HepG2 (cell line): Measurements from ENCODE around the gene NAV1. TPM values are rescaled to one million over a fixed set of nuclear protein-coding genes. Genes with fewer than 3 reads are reported as not detected.

Source experiments
- ATAC-seq: fragments of 200-7000 bp; cut with Tn5 transposase; 3 replicates; pipeline ENCODE4 v1.9.1; 2020; ENCODE audit warnings: mild to moderate bottlenecking, moderate library complexity
- BruUV-seq: library from RNA; stranded (reverse); fragments of 400-500 nt; replicated peaks from 2 replicates; lab custom pipeline; 2021; lab: Mats Ljungman, UMichigan
- CTCF ChIA-PET: fragments of 300-600 bp; formaldehyde crosslinking; extraction: SDS; loops from one replicate; lab custom pipeline; 2021; ENCODE audit warnings: low total read pairs, inconsistent platforms, low intra/inter-chr PET ratio; lab: Yijun Ruan, JAX
- POLR2A ChIA-PET: fragments of 350-600 bp; sonication (Branson Sonifier 250); formaldehyde crosslinking; loops from one replicate; lab custom pipeline; 2020; ENCODE audit warnings: antibody characterized with exemption, inconsistent platforms; lab: Yijun Ruan, JAX
- DNase-seq: peaks from one replicate; pipeline ENCODE4 v3.0.0-alpha.2; 2015; ENCODE audit warnings: low spot score
- FAIRE-seq: peaks from 3 replicates; lab custom pipeline; 2011; peaks lifted over from hg19 to GRCh38; lab: Jason Lieb, UNC
- H2AFZ ChIP-seq: one replicate; pipeline ENCODE4 v1.6.1; 2011; ENCODE audit warnings: low read length, inconsistent platforms
- H3K27ac ChIP-seq: fragments of 300-600 bp; 3 replicates; pipeline ENCODE4 v1.8.0; 2011; ENCODE audit warnings: mixed run types, mild to moderate bottlenecking, mixed read lengths, low read length, inconsistent platforms; ENCODE audit not compliant: insufficient read depth; ENCODE audit errors: extremely low read length
- H3K27me3 ChIP-seq, 2 experiments: fragments of 200-600 bp in 1 of 2; 2 replicates in 1 of 2; 3 replicates in 1 of 2; pipeline versions ENCODE4 v1.6.0 to v1.8.0; 2011; ENCODE audit warnings: low read length in 2 of 2, mild to moderate bottlenecking in 2 of 2, moderate library complexity in 2 of 2, inconsistent platforms in 1 of 2; ENCODE audit not compliant: insufficient read depth in 2 of 2, control insufficient read depth in 1 of 2
- H3K36me3 ChIP-seq, 2 experiments: fragments of 200-600 bp in 1 of 2; replicated peaks in 1 of 2; 2 replicates in 1 of 2; 3 replicates in 1 of 2; pipeline versions ENCODE4 v1.5.1 to v1.8.0; 2011; ENCODE audit warnings: low read length in 2 of 2, inconsistent platforms in 1 of 2; ENCODE audit not compliant: insufficient read depth in 2 of 2, control insufficient read depth in 1 of 2
- H3K4me1 ChIP-seq: 2 replicates; pipeline ENCODE4 v1.5.1; 2012; ENCODE audit warnings: low read length, inconsistent platforms; ENCODE audit not compliant: insufficient read depth
- H3K4me2 ChIP-seq: 2 replicates; pipeline ENCODE4 v1.6.0; 2011; ENCODE audit warnings: low read depth, low read length, inconsistent platforms
- H3K4me3 ChIP-seq, 3 experiments: fragments of 200-600 bp in 1 of 3; sonication (generic), shearing (Covaris generic) in 1 of 3; replicated peaks in 1 of 3; 2 replicates each; pipeline ENCODE4 v1.5.1; 2011 to 2016; ENCODE audit warnings: low read length in 3 of 3, inconsistent platforms in 2 of 3, low read depth in 2 of 3, mild to moderate bottlenecking in 2 of 3, control low read depth in 1 of 3, mixed read lengths in 1 of 3; ENCODE audit not compliant: insufficient read depth in 1 of 3
- H3K79me2 ChIP-seq: one replicate; pipeline ENCODE4 v1.6.1; 2011; ENCODE audit warnings: low read length, inconsistent platforms; ENCODE audit not compliant: insufficient read depth
- H3K9ac ChIP-seq: 2 replicates; pipeline ENCODE4 v1.6.0; 2011; ENCODE audit warnings: mild to moderate bottlenecking, low read depth, low read length, inconsistent platforms; ENCODE audit not compliant: insufficient read depth
- H3K9me3 ChIP-seq: 2 replicates; pipeline ENCODE4 v1.5.1; 2012; ENCODE audit warnings: mild to moderate bottlenecking, low read length
- H4K20me1 ChIP-seq: 2 replicates; pipeline ENCODE4 v1.6.0; 2011; ENCODE audit warnings: inconsistent platforms, mild to moderate bottlenecking, low read length, moderate library complexity; ENCODE audit not compliant: insufficient read depth
- ARID4A ChIP-seq: sonication (generic); formaldehyde crosslinking; IDR thresholded peaks from 2 replicates; pipeline ENCODE4 v1.5.0; 2020; ENCODE audit warnings: mild to moderate bottlenecking, missing genetic modification reagents, borderline replicate concordance
- ATF1 ChIP-seq: IDR thresholded peaks from 2 replicates; pipeline ENCODE4 v1.6.1; 2016; ENCODE audit warnings: mild to moderate bottlenecking, control low read depth
- CCAR2 ChIP-seq: fragments of 200-400 bp; formaldehyde crosslinking; optimal IDR thresholded peaks from 2 replicates; pipeline ENCODE3; 2018; ENCODE audit warnings: low read depth, mild to moderate bottlenecking, low read length, moderate library complexity
- ELF4 ChIP-seq: sonication (generic); formaldehyde crosslinking; IDR thresholded peaks from 2 replicates; pipeline ENCODE4 v1.5.0; 2020; ENCODE audit warnings: missing genetic modification reagents, mild to moderate bottlenecking, moderate library complexity, borderline replicate concordance
- EP300 ChIP-seq, 3 experiments: sonication (generic) in 1 of 3; formaldehyde crosslinking in 1 of 3; IDR thresholded peaks; 2 replicates each; pipeline versions ENCODE4 v1.5.1 to v1.6.1; 2011 to 2020; ENCODE audit warnings: low read depth in 2 of 3, low read length in 2 of 3, borderline replicate concordance in 1 of 3, improper control_type of control experiment in 1 of 3, mild to moderate bottlenecking in 1 of 3, missing genetic modification reagents in 1 of 3, moderate library complexity in 1 of 3
- HNF4A ChIP-seq: sonication (generic); formaldehyde crosslinking; IDR thresholded peaks from 2 replicates; pipeline ENCODE4 v1.4.0; 2020; ENCODE audit warnings: missing genetic modification reagents
- KLF13 ChIP-seq: sonication (generic); formaldehyde crosslinking; IDR thresholded peaks from 2 replicates; pipeline ENCODE4 v1.4.0; 2020; ENCODE audit warnings: mild to moderate bottlenecking, missing genetic modification reagents
- MAZ ChIP-seq, 2 experiments: sonication (generic) in 1 of 2; formaldehyde crosslinking in 1 of 2; IDR thresholded peaks; 2 replicates each; pipeline versions ENCODE4 v1.5.0 to v1.6.1; 2012 to 2020; ENCODE audit warnings: low read depth in 2 of 2, mild to moderate bottlenecking in 2 of 2, borderline replicate concordance in 1 of 2, improper control_type of control experiment in 1 of 2, low read length in 1 of 2, missing genetic modification reagents in 1 of 2, moderate library complexity in 1 of 2
- NFE2L2 ChIP-seq: fragments of 150-350 bp; IDR thresholded peaks from 2 replicates; pipeline ENCODE4 v1.6.1; 2014; ENCODE audit warnings: low read length
- PHF21A ChIP-seq: sonication (generic); formaldehyde crosslinking; IDR thresholded peaks from 2 replicates; pipeline ENCODE4 v1.5.0; 2020; ENCODE audit warnings: mild to moderate bottlenecking, missing genetic modification reagents
- RARA ChIP-seq: IDR thresholded peaks from 2 replicates; pipeline ENCODE4 v1.6.1; 2016; ENCODE audit warnings: missing genetic modification reagents, missing compliant biosample characterization
- SIX1 ChIP-seq: sonication (generic); formaldehyde crosslinking; IDR thresholded peaks from 2 replicates; pipeline ENCODE4 v1.4.0; 2020; ENCODE audit warnings: missing genetic modification reagents, borderline replicate concordance
- ZNF451 ChIP-seq: sonication (generic); formaldehyde crosslinking; IDR thresholded peaks from 2 replicates; pipeline ENCODE4 v1.5.0; 2020; ENCODE audit warnings: mild to moderate bottlenecking, missing genetic modification reagents
- ZNF552 ChIP-seq: sonication (generic); formaldehyde crosslinking; IDR thresholded peaks from 2 replicates; pipeline ENCODE4 v1.9.0; 2022; ENCODE audit warnings: missing genetic modification reagents, mild to moderate bottlenecking, borderline replicate concordance
- ZNF652 ChIP-seq: IDR thresholded peaks from 2 replicates; pipeline ENCODE4 v1.6.1; 2016; ENCODE audit warnings: low read depth, borderline replicate concordance
- WGBS: methylation state at CpG from one replicate; pipeline ENCODE4 v1.1.6; 2017; ENCODE audit warnings: low lambda C conversion rate; 5-methylcytosine and 5-hydroxymethylcytosine counted together
- in situ Hi-C: cut with HindIII; loops from 2 replicates; pipeline ENCODE4 v1.10.0; 2017; ENCODE audit warnings: low pct_unique_long_range_greater_than_20kb; ENCODE audit not compliant: extremely low pct_ligation_motif_present
- intact Hi-C: fragments of 100-400 bp; cut with micrococcal nuclease; formaldehyde crosslinking; loops from one replicate; pipeline ENCODE4 v1.10.0; 2022; ENCODE audit not compliant: unreplicated experiment
- polyA plus RNA-seq, 8 experiments: library from polyadenylated mRNA; depleted of rRNA in 3 of 8; stranded (reverse) in 7 of 8; unstranded in 1 of 8; fragments of >200 nt; fragmentation: Illumina TruSeq in 4 of 8; extraction: Trizol in 4 of 8; gene quantifications; 2 replicates each; pipeline versions ENCODE4 v1.2.1 to v1.2.3, GENCODE V29; 2011 to 2016; ENCODE audit warnings: low read depth in 4 of 8, missing spikeins in 1 of 8, mixed read lengths in 1 of 8; ENCODE audit not compliant: insufficient read depth in 1 of 8
- total RNA-seq, 5 experiments: library from RNA; depleted of rRNA; stranded (reverse); fragments of >200 nt; fragmentation: Illumina TruSeq; extraction: Trizol; gene quantifications; 2 replicates each; pipeline ENCODE4 v1.2.3, GENCODE V29; 2016; ENCODE audit warnings: low read depth in 1 of 5
- TF ChIP-seq, protein P1 (sequence below): sonication (generic); IDR thresholded peaks from 2 replicates; pipeline ENCODE4 v1.6.1; 2016; ENCODE audit warnings: low read depth, borderline replicate concordance
- TF ChIP-seq, protein P2 (sequence below): sonication (generic); formaldehyde crosslinking; IDR thresholded peaks from 2 replicates; pipeline ENCODE4 v1.8.1; 2023; ENCODE audit warnings: mild to moderate bottlenecking, missing genetic modification reagents, borderline replicate concordance

NAV1 gene
- total and polyA plus RNA-seq, 2 of the 13 experiments (the other 11 are each of a cell fraction or from before 2014, with no cell fraction given): not detected

DNA sequence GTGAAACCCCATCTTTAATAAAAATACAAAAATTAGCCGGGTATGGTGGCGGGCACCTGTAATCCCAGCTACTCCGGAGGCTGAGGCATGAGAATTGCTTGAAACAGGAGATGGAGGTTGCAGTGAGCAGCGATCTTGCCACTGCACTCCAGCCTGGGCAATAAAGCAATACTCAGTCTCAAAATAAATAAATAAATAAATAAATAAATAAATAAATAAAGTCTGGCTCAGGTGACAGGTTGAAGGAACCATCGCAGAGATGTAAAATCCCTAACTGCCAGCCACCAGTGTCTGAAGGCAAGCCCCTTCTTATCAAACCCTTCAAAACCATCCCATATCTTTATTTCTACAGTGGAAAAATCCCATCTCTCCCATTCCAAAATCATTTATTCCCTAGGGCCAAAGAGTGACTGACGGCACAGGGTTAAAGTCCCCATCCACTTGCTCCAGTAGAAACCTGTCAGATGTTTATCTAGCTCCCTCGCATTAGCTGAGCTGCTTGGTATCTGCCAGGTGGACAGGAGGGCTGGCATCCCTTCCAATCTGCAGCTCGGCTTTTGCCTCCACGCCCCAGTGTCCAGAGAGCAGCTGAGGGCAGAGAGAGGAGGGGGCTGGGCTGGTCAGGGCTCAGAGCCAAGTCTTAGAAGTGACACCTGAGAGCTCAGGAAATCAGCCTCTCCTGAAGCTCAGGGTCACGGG lies 37.0 kb upstream of the NAV1 start:
- intact Hi-C loops: no loop called here
- 0 out of 3 replicates have a peak, but pooled peaks have one; percentile 3 for ATAC-seq
- Histone ChIP-seq H3K4me1 (peaks cover 82% of the 10 kb centered on the region), H3K4me2 (peak overlapping the region; percentile 36), H2AFZ (no peak overlapping the region), H3K9ac (no peak overlapping the region), H3K4me3 (no peak overlapping the region), H3K27me3 (no peaks in the 10 kb centered on the region; a peak in 1 of 5 replicates), H3K79me2 (no peaks in the 10 kb centered on the region), H3K9me3 (no peaks in the 10 kb centered on the region), H4K20me1 (no peaks in the 10 kb centered on the region), H3K36me3 (no peaks in the 10 kb centered on the region), H3K27ac (peak overlapping the region; percentile 43)
- 56% methylated on average over 9 of the region's 10 CpGs for WGBS
- FAIRE-seq: no peak
- in situ Hi-C loops: no loop called here
- BruUV-seq: no TSS peak
- ChIA-PET CTCF (no interaction called here), POLR2A (interaction anchor here (0.8 to 3.2 kb wide), 7 partner anchors 8 to 33 kb away, joined by 3 to 17 read pairs (median 5); partner anchors contain the start of gene PHLDA3)
- DNase-seq: no peak
- TF ChIP-seq CCAR2: no peak
- TF ChIP-seq ZNF652: peak; percentile 62
- no peak for TF ChIP-seq ZNF552 (CRISPR knock-in tag)
- TF ChIP-seq, protein P1, sequence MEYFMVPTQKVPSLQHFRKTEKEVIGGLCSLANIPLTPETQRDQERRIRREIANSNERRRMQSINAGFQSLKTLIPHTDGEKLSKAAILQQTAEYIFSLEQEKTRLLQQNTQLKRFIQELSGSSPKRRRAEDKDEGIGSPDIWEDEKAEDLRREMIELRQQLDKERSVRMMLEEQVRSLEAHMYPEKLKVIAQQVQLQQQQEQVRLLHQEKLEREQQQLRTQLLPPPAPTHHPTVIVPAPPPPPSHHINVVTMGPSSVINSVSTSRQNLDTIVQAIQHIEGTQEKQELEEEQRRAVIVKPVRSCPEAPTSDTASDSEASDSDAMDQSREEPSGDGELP: peak; percentile 39; the same call in 1 of the 2 replicates
- TF ChIP-seq EP300 (IDR thresholded peaks at IDR 0.05; ENCODE audit: low read depth in 2 of 2, low read length in 2 of 2): no peak
- TF ChIP-seq EP300 (CRISPR knock-in tag; IDR thresholded peaks at IDR 0.05; ENCODE audit: borderline replicate concordance): no peak
- peak; percentile 38; the same call in 1 of the 2 replicates for TF ChIP-seq SIX1 (CRISPR knock-in tag)
- no peak for TF ChIP-seq MAZ (IDR thresholded peaks at IDR 0.05; ENCODE audit: borderline replicate concordance, low read depth, low read length)
- TF ChIP-seq MAZ (CRISPR knock-in tag; IDR thresholded peaks at IDR 0.05; ENCODE audit: low read depth): no peak
- TF ChIP-seq RARA (CRISPR knock-in tag): 0 out of 2 replicates have a peak, but pooled peaks have one; percentile 11
- no peak for TF ChIP-seq ARID4A (CRISPR knock-in tag)
- no peak for TF ChIP-seq ELF4 (CRISPR knock-in tag)
- peak; percentile 29 for TF ChIP-seq HNF4A (CRISPR knock-in tag)
- 0 out of 2 replicates have a peak, but pooled peaks have one; percentile 26 for TF ChIP-seq PHF21A (CRISPR knock-in tag)
- TF ChIP-seq ZNF451 (CRISPR knock-in tag): no peak
- TF ChIP-seq, protein P2, sequence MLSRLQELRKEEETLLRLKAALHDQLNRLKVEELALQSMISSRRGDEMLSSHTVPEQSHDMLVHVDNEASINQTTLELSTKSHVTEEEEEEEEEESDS (CRISPR knock-in tag): no peak
- no peak for TF ChIP-seq KLF13 (CRISPR knock-in tag)
- no peak for TF ChIP-seq NFE2L2
- no peak for TF ChIP-seq ATF1 (CRISPR knock-in tag)
